A549 treated with ZK216348 at 1 μM for 4 hours (cell line): ENCODE results near the gene KLRC3. TPM values are rescaled to one million over a fixed set of nuclear protein-coding genes. Genes with fewer than 3 reads are reported as not detected.

Experiments used
- total RNA-seq: library from RNA; stranded (reverse); fragments of 200-300 nt; extraction: Qiagen RNA extraction; gene quantifications from 5 replicates; pipeline ENCODE4 v1.2.3, GENCODE V29; 2022; ENCODE audit warnings: low read depth

The KLRC3 gene
- 0.35 TPM in 1 of 5 replicates, not detected in the others for total RNA-seq

DNA sequence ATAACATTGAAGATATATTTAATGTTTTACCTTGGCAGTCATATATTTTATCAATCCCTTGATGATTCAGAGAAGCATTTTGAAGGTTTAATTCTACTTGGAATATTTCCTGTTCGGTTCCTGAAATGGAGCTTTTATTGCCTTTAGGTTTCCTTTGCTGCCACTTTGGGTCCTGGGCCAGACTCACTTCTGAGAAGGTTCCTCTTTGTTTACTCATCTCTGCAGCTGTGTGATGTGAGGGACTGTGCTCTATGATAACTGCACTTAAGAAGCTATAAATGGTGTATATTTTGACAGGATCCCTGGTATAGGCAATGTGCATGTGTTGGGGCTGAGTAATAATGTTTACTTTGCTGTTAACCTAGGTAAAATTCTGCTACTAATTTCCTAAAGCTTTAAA lies at the start of gene KLRC3:
KLRC3 (minus strand) TSS at position 262 of the 400 bp plus-strand sequence; CDS start at position 217, 45 bp downstream.

GRCh38 chr12:10453156-10453555 lies 32.8 kb upstream of the KLRC3 start, which contains the start of gene KLRC1:
KLRC1 (minus strand) TSS chr12:10453377; CDS start chr12:10451156, 2,221 bp downstream.

DNA sequence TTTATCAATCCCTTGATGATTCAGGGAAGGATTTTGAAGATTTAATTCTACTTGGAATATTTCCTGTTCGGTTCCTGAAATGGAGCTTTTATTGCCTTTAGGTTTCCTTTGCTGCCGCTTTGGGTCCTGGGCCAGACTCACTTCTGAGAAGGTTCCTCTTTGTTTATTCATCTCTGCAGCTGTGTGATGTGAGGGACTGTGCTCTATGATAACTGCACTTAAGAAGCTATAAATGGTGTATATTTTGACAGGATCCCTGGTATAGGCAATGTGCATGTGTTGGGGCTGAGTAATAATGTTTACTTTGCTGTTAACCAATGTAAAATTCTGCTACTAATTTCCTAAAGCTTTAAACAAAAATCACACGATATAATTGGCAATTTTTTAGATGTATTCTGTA lies 15.4 kb upstream of the KLRC3 start, which contains the start of gene KLRC2:
KLRC2 (minus strand) TSS at position 195 of the 400 bp plus-strand sequence; CDS start at position 171, 24 bp downstream.

GRCh38 chr12:10409392-10409791 lies 11.0 kb downstream of the KLRC3 start, which contains the start of gene KLRC4:
KLRC4 (minus strand) TSS chr12:10409757; CDS start chr12:10409575, 182 bp downstream.

GRCh38 chr12:10389904-10390303 lies 30.5 kb downstream of the KLRC3 start, which contains the start of gene KLRK1:
KLRK1 (minus strand) TSS chr12:10390041; CDS start chr12:10388810, 1,231 bp downstream.

Other genes with a start within 250 kb of the KLRC3 start
- 0.40 to 2.4 TPM (median 0.95 TPM) in 5 replicates for gene OLR1, start 248.5 kb downstream of the KLRC3 start, total RNA-seq
- 0.05 to 0.25 TPM in 2 of 5 replicates, not detected in the others for gene TMEM52B, start 241.6 kb downstream of the KLRC3 start, total RNA-seq
- 29.1 to 51.0 TPM (median 40.3 TPM) in 5 replicates for gene GABARAPL1, start 207.7 kb downstream of the KLRC3 start, total RNA-seq
- not detected in 5 replicates for gene KLRD1, start 112.7 kb downstream of the KLRC3 start, total RNA-seq
- not detected in 5 replicates for gene KLRK1, start 30.6 kb downstream of the KLRC3 start, total RNA-seq
- gene KLRC4, start 10.8 kb downstream of the KLRC3 start, total RNA-seq: not detected in 5 replicates
- gene KLRC2, start 15.4 kb upstream of the KLRC3 start, total RNA-seq: 0.85 to 2.1 TPM (median 1.4 TPM) in 5 replicates
- gene KLRC1, start 32.8 kb upstream of the KLRC3 start, total RNA-seq: 0.09 TPM in 1 of 5 replicates, not detected in the others
- 0.34 to 1.2 TPM (median 0.48 TPM) in 5 replicates for gene EIF2S3B, start 85.3 kb upstream of the KLRC3 start, total RNA-seq
- gene MAGOHB, start 193.0 kb upstream of the KLRC3 start, total RNA-seq: 44.3 to 79.8 TPM (median 49.1 TPM) in 5 replicates